GM10847 (cell line): Measurements from ENCODE around the gene MESP2.

Source experiments
- POLR2A ChIP-seq: IDR thresholded peaks from 2 replicates; pipeline ENCODE4 v1.6.1; 2011; ENCODE audit not compliant: insufficient read length; ENCODE audit errors: extremely low read depth

Gene MESP2

DNA sequence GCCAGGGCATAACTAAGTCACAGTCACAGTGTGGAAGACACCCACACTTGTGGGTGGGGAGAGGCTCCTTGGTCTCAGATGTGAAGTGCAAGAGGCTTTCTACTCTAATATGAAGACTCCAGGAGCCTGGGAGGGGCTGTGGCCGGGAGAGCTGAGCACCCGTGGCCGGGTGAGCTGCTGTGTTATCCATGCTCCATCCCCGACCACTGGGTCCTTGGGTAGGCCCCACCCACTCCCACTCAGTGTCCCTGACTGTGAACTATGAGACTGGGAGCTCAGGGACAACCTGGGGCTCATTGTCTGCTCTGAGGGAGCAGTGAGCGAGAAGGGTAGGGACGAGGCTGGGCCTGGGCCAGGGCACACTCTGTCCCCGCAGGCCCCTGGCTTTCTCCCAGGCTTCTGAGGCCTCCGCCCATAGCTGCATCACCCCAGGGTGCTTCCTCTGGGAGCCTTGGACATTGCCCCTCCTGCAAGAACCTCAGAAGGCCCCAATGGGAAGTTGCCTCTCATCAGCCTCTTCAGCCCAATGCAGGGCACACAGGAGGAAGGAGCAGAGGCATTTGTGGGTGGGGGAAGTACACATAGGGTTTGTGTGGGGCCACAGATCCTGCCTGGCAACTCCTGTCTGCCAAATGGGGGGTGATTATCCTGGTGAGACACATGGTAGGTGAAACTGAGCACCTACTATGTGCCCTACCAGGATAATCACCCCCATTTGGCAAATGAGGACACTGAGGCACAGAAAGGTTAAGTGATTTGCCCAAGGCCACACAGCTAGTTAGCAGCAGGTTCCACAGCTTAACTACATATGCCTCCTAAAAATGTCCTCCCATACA, 36.1 kb downstream of the MESP2 start:
- no peak for TF ChIP-seq POLR2A

DNA sequence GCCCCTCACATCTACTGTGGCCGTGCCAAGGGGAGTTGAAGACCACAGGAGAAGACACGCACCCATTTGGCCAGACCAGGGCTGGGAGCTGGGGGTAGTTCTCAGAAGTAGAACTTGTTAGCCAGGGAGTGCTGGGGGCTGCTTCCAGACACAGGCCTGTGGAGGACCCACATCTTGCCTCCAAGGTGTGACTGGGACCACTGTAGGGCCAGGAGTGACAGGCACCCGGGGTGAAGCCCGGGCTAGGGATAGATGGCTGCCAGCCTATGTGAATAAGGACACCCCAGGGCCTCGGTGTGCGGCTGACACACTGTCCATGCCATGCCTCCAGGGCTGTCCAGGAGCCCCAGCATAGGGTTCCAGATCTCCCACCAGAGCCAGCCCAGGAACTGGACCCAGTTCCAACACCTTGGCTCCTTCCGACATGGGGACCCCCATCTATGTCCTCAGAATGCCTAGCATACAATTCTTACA, 36.8 kb downstream of the MESP2 start:
- TF ChIP-seq POLR2A = no peak

DNA sequence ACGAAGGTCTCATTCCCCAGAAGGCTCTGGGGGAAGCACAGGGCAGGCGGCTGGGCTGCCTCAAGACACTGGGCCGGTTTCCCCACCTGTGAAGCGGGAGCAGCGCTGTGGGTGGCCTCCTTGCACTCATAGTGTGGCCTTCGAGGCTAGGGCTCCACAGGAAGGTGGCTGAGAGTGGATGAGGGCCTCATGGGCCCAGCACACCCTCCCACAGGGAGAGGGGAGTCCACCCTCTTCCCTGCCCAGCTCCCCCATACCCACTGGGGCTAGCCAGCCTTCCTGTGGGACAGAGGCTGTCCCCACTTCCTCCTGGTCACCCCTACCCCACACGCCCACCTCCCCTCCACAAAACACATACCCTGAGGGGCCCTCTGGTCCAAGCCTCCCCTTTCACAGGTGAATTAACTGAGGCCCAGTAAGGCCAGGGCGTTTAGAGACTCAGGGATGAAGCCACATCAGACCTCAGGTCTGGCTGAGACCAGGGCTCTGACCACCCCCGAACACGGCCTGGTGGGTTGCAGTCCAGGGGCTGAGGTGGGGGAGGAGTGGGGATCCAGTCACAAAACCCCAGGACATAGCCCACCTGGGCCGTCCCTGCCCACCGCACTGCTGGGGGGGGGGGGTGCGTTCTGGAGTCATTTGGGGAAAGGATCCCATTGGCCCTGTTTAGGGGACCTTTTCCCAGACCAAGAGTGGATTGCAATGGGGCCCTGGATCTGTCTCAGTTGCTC, 37.4 kb downstream of the MESP2 start:
- no peak for TF ChIP-seq POLR2A

DNA sequence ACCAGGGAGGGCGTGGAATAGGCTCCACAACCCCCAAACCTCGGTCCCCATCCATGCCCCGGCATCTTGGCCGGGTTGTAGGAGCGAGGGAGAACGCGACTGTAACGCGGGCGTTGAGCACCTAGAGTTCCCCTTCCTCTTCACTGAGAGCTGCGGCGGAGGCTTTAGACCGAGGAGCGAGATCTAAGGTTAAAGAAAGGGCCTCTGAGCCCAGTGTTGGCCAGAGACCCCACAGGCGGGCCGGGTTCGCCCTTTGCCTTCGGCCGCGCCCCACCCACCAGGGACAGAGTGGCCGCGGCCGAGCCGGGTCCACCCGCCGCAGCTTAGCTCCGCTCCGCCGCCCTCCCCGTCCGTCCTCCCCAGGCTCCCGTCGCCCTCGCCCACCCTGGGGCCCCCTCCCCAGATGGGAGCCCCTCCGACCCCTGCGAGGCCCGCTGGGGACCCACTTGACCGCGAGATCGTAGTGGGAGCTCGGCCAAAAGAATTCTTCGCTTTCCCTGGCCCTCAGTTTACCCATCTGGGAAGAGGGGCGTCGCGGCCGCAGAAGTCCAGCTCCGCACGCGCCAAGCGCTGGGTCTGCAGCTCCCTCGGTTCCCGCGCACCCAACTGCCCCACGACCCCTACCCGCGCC, 38.1 kb downstream of the MESP2 start:
- no peak for TF ChIP-seq POLR2A

DNA sequence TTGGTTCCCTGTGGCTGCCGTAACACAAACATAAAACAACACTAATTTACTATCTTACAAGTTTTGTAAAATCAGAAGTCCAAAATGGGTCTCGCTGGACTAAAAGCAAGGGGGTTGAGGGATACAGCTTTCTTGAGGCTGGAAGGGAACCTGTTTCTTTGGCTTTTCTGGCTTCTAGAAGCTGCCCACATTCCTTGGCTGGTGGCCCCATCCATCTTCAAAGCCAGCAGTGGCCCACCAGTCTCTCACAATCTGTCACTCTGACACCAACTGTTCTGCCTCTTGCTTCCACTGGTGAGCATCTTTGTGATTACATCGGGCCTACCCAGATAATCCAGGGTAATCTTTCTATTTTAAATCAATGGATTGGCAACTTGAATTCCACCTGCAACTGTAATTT, 39.6 kb downstream of the MESP2 start:
- TF ChIP-seq POLR2A = no peak

DNA sequence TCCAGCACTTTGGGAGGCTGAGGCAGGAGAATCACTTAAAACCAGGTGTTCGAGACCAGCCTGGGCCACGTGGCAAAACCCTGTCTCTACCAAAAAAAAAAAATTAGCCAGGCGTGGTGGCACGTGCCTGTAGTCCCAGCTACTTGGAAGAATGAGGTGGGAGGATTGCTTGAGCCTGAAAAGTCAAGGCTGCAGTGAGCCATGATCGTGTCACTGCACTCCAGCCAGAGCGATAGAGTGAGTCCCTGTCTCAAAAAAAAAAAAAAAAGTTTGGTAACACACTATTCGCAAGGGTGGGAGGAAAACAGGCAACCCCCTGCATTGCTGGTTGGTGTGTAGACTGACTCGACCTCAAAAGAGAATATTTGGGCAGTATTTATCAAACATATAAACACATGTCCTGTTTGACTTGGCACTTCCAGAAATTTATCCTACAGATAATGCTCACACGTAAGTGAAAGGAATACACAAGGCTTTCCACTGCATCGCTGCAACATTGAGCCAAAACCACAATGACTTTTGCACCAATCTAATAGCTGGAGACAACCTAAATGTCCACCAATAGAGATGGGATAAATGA, 41.7 kb downstream of the MESP2 start:
- no peak for TF ChIP-seq POLR2A

DNA sequence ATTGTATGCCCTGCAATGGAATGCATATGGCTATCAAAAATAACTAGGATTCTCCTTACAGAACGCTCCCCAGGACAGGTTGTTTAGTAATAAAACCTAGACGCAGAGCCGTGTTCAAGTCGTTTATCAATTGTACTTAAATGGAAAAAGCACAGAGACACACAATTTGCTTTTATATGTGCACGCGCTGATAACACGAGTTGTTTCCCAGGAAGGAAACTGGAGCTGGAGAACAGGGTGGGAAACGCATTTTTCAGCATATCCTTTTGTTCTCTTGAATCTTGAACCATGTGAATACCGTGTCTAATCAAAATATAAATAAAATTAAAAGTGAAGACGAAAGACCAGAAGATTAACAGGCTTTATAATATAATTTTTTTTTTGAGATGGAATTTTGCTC, 42.2 kb downstream of the MESP2 start:
- TF ChIP-seq POLR2A = no peak

DNA sequence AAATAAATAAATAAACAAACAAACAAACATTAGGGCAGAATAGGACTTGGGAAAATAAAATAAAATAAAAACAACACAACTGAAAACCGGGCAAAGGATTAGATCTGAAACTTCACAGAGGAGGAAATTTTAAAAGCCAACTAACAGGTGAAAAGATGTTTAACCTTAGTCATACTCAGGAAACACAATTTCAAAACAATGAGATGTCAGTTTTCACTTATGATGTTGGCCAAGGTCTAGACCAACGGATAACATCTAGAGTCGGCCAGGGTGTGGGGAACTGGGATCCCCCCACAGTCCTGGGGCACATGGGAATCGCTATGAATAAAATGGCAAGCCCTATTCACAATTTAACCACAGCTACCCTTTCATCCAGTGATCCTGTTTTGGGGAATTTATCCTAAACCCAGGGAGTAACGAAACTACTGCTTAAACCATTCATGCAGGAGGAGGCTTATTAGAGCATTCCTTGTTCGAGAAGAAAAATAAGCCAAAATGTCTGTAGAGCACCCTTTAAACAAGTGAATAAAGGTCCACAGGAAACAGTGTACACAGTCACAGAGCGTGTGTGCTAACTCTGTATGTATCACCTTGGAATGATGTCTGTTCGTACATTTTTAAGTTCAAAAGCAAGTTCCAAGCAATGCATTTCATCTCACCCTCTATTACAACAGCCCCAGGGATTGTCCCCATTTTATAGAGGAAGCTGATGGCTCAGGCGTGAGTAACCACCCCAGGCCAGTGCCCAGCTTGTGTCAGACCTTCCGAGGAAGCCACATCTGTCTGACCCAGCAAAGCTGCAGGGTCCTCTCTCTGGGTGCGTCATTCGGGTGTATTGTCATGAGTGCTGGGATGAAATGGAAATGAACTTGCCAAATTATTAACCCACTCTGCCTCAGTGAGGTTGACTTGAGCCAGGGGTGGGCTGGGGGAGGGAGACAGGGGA, 44.8 kb downstream of the MESP2 start:
- no peak for TF ChIP-seq POLR2A

DNA sequence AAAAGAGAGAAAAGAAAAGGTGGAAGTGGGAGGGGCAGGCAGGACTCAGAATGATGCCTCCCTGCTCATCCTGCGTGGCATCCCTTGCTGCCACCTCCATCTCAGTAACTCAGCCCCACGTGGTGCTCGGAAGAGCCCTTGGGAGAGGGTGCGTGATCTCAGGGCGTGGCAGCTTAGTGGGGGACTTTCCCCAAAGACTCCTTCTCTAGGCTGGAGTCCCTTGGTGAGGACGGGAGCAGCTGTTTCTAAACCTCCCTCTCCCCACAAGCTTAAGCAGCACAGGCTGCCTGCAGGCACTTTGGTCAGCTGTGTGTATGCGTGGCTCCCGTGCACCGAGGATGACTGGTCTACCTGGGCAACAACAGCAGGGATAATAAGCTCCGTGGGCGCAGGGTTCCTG, 45.9 kb downstream of the MESP2 start:
- TF ChIP-seq POLR2A = no peak

DNA sequence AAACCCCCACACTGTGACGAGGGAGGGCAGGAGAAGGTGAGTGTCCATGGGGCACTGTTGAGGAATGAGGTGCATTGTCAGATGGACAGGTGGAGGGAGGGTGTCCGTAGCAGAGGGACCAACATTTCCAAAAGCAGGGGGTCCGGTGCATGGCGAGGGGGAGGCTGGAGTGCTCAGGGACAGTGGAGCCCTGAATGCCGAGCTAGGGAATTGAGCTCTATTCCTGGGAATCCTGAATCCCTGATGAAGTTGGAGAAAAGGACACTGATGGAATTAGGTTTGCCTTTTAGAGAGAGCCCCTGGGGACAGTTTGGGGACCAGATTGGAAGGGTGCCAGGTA, 46.4 kb downstream of the MESP2 start:
- no peak for TF ChIP-seq POLR2A

DNA sequence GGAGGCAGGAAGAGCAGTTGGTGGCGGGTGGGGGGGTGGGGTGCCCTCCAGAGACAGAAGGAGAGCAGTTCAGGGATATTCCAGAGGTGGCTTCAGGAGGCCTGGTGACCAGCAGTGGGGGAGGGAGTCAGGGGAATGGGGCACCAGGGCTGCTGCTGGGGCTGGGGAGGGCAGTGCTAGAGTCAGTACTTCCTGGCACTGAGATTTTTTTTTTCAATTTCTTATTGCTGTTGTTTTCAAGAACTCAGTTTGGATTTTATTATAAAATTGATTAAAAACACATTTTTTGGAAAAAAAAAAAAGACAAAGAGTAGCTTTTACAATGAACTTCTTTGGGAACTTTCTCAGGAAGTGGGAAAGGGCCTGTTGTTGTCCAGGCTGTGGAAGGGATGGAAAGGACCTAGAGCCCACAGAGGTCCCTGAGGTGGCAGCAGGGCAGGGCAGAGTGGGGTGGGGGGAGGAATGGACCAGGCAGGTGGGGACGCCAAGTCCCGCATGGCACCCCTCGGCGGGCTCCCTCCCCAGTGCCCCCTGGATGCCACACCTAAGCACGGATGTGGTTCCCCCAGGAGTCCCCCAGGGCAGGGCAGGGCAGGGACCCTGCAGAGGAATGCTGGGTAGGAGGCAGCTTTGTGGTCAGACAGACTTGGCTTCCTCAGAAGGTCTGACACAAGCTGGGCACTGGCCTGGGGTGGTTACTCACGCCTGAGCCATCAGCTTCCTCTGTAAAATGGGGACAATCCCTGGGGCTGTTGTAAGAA, 47.0 kb downstream of the MESP2 start:
- TF ChIP-seq POLR2A = no peak

DNA sequence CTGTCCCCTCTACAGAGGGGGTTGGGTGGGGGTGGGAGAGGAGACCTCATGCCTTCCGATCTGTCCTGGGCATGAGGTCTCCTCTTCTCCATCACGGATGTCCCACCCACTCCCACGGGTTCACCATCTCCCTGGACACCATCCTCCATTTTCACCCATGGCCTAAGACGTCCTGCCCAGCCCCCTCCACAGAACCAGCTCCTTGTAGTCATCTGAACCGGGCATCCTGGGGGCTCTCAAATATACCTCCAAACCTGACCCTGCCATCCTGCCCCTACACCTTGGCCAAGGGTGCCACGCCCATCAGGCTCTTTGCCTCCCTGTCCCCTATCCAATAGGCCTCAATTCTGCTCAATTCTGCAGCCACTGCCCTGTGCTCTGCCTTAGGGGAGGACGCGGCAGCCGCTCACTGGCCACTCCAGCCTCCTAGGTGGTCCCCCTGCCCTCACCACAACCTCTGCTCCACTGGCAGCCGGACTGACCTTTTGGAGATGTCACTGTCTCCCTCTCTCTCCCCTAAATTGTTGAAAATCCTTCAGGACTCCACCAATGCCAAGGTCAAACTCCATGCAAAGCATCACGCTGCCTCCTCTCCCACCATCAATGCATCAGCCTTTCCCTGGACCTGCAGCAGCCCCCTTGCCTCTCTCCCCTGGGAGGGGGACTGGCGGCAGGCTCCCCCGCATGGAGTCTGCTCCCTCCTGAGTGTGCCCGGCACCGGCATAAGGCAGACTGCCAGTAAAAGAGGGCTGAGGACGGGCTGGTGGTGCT, 47.9 kb downstream of the MESP2 start:
- no peak for TF ChIP-seq POLR2A

DNA sequence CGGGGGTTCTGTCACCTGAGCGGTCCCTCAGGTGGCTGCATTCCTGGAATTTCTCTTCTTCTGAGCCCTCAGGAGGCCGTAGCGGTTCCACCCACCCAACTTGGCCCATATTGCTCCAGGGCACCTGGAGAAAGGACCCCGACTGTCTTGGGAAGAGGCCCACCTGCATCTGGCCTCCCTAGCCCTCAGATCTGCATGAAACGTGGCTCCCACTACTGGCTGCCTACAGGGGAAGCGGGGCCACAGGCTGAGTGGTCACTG, 48.4 kb downstream of the MESP2 start:
- no peak for TF ChIP-seq POLR2A
